Femur (tissue), 1 donor: ENCODE results near the gene RBP3.

Experiments used
- DNase-seq: peaks from one replicate; pipeline ENCODE4 v3.0.0-alpha.2; 2017

Gene RBP3

GRCh38 chr10:47359101-47359500 lies 10.9 kb downstream of the RBP3 start:
- no peak for DNase-seq

GRCh38 chr10:47359626-47360418 lies 11.7 kb downstream of the RBP3 start:
- DNase-seq, result no peak

- DNase-seq, result no peak
Measured at GRCh38 chr10:47360419-47361040, 12.4 kb downstream of the RBP3 start.

GRCh38 chr10:47361293-47361692 lies 13.1 kb downstream of the RBP3 start:
- DNase-seq, result no peak

- no peak for DNase-seq
Measured at GRCh38 chr10:47362199-47362598, 14.0 kb downstream of the RBP3 start.

GRCh38 chr10:47363781-47364180 lies 15.6 kb downstream of the RBP3 start:
- no peak for DNase-seq

GRCh38 chr10:47364366-47364765 lies 16.2 kb downstream of the RBP3 start:
- DNase-seq, result no peak

DNA sequence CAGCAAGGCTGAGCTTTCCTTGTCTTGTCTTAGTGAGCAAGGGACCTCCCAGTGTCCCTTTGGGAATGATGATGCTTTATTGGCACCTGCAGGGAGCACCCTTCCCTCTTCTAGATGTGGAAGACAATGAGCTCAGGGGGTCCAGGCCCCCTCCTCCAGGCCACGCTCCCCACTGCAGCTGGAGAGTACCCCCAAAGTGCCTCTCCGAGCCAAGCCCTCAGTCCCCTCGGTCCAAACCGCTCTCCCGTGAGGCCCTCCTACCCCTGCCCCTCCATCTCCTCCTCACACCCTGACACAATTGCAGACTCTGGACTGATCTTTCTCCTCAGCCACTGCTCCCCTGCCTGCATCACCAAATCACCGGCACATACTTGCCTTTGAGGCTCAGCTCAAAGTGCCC lies 16.7 kb downstream of the RBP3 start:
- DNase-seq, result no peak

DNA sequence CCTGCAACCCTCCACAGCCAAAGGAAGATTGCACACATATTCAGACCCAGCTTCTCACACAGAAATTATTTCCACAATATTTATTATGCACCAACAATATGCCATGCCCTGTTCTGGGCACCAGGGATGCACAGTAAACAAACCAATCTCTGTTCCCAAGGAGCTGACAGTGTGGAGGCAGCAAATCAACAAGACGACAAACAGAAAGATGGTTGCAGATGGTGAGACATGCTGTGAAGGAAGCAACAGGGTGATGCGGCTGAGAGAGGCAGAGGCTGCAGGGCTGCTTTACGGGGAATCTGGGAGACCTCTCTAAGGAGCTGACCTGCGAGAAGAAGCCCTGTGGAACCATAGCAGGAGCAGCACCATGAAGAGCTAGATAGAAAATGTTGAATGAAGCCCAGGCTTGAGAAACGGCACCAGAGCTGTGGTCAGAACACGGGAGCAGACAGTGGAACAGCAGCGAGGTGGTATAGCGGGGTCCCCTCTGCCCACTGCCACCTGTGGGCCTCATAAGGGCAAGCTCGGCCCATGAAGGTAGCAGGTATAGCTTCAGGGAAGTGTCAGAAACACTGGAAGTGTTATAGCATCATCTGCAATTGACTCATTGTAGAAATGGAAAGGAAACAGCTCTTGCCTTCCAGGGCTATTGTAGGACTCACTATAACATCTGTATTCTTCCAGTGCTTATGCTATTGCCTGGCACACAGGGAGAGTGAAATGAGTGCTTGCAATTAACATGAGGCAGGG lies 17.4 kb downstream of the RBP3 start:
- DNase-seq, result no peak

DNA sequence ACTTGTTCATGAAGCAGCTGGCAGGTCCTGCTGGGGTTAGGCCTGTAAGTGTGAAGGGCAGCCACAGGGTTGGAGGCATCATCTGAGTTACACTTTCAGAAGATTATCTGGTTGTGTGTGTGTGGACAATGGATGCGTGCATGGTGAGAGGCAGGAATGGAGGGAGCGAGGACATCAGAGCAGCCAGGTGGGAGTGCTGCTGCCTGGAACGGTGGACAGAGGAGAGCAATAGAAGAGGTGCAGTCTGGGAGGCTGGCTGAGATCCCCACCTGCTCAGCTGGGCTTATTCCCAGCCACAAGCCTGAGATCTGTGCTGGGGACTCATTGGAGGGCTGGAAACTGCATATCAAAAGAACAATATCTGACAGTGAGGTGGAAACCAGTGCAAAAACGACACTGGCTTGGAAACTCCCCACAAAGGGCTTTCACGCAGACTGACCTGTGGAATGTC lies 18.0 kb downstream of the RBP3 start:
- DNase-seq, result peak; percentile 2

GRCh38 chr10:47366731-47367460 lies 18.7 kb downstream of the RBP3 start:
- DNase-seq, result peak; percentile 3

DNA sequence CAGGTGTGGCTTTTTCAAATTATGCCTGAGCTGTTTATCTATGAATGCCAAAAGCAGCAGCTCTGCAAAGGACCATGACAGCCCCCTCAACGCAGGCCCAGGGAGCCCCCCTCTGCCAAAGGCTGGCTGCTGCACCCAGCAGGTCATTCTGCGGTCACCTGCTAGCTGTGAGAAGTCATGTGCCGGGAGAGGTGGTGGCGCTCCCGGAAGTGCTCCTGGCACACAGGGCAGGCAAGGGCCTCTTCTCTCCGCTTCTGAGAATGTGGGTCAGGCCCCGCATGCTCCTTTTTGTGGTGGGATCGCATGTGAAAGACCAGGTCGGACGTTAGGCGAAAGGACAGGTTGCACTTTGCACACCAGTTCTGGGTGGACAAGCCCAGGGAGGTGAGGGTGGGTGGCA lies 19.5 kb downstream of the RBP3 start:
- DNase-seq, result peak; percentile 13

- DNase-seq, result peak; percentile 11
Measured at GRCh38 chr10:47368431-47369180, 20.4 kb downstream of the RBP3 start.

DNA sequence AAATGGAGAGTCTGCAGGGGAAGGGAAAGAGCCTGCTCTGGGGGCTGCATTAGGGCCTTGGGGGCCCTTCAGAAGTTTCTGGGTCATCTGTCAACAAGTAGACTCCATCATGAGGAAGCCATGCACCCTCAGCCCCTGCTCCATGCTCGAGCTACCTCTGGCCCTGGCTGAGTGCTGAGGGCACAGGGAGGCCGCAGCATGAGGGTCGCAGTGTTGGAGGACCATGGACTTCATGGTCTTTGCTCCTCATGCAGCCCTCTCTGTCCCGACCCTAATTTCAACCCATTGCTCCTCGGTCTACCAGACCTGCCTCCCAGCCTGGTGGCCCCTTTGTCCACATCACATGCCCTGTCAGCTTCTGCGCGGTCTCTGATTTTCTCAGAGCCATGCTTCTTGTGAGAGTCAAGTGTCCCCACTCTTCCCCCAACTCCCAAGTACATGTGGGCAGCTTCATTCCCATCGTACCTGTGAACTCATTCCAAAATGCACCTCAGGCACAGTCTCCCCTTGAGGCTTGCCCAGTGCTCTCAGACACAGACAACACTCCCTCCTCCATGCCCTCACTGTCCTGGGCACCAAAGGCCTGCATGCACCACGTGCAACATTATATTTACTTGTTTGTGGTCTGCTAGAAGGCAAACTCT lies 21.2 kb downstream of the RBP3 start:
- peak; percentile 5 for DNase-seq

GRCh38 chr10:47370015-47370767 lies 22.0 kb downstream of the RBP3 start:
- peak; percentile 9 for DNase-seq

DNA sequence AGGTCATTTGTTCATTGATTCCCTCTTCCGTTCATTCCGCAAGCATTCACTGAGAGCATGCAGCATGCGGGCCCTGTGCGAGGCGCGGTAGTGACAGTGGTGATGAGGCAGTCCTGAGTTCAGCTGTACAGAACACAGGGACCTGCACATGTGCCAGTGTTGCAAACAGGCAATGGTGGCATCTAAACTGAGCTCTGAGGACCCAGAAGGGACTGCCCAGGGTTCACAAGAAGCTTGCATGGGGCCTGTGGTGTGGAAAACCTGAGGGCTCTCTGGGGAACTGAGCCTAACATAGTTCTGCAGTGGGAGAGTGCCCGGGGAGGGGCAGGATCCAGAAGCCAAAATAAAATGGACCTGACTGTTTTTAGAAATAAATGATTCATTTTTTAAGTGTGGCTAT lies 22.7 kb downstream of the RBP3 start:
- peak; percentile 4 for DNase-seq

- peak; percentile 6 for DNase-seq
Measured at GRCh38 chr10:47371629-47372485, 23.7 kb downstream of the RBP3 start.

DNA sequence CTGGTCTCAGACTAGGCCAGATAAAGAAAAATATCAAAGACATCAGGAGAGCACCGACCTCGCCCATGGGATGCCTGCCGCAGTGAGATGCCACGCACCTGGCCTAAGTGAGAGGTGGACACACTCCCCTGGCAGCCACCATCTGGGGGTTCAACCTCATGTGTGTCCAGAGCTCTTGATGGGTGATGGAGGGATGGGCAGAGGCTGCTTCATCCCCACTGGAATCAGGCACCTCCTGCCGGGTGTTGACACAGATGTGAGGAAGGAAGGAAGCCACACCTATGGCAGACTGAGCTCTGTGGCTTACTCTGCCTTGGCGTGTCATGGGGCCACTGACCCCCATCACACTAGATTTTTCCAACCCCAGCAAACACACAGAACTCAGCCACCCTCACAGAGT lies 24.6 kb downstream of the RBP3 start:
- peak; percentile 11 for DNase-seq

DNA sequence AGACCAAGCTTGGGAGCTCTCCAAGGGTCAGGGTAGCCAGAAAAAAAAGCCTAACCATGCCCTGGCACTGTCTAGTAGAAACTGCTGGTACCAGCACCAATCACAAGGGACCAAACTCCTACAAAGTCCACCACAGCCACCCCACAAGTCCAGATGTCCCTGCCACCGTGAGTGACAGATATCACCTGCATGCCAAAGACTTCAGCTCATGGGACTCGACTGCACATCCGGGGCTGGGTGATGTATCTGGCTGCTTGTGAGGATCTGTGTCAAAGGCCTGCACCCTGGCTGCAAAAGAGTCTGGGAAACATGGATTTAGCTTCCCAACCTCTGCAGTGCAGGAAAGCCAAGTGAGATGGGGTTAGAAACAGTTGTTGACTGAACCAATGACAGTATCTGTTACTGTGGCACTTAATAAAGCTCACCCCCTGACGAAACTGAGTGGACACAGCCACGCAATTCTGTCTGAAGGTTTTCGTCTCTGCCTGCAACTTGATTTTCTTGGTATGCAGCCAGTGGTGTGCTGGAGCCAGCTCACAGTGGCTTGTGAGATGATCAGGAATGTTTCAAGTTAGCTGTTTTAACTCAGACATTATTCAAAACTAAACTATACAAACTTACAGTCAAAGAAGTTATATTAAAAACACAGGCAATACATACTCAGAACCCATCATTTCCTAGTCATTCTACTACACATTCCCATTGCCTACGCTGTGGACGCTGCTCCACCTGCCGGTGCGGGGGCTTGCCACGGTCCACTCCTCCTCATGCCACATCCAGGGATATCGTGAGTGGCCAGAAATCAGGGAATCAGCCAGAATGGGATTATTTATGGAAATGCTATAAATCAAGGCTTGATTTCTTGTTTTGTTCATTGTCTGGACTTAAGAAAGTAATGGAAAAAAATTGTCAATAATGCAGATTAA lies 26.7 kb downstream of the RBP3 start:
- DNase-seq, result peak; percentile 64
